Sigmoid colon (tissue), 7 donors: ENCODE data around the gene CHCHD6. TPM values are rescaled to one million over a fixed set of nuclear protein-coding genes. Genes with fewer than 3 reads are reported as not detected.

Source experiments
- DNase-seq: peaks from one replicate; pipeline ENCODE4 v3.0.0-alpha.2; 2019
- H3K27ac ChIP-seq, 4 donors: fragments of 200-600 bp; sonication (generic); one replicate each; pipeline ENCODE4 v1.5.1; 2016 to 2019; ENCODE audit warnings: mild to moderate bottlenecking in 1 of 4
- H3K27me3 ChIP-seq, 3 donors: fragments of 200-600 bp; sonication (generic); one replicate each; pipeline ENCODE4 v1.5.1; 2019; ENCODE audit warnings: mild to moderate bottlenecking in 1 of 3
- H3K36me3 ChIP-seq, 4 donors: fragments of 200-600 bp; sonication (generic); one replicate each; pipeline ENCODE4 v1.5.1; 2016 to 2019
- H3K4me1 ChIP-seq, 4 donors: fragments of 200-600 bp; sonication (generic); one replicate each; pipeline ENCODE4 v1.5.1; 2017 to 2019
- H3K4me3 ChIP-seq, 4 donors: fragments of 200-600 bp; sonication (generic); one replicate each; pipeline ENCODE4 v1.5.1; 2017 to 2019; ENCODE audit warnings: mild to moderate bottlenecking in 2 of 4, moderate library complexity in 1 of 4
- H3K9me3 ChIP-seq, 4 donors: fragments of 200-600 bp in 3 of 4; sonication (generic) in 3 of 4; one replicate each; pipeline versions ENCODE4 v1.5.1 to v1.6.1; 2013 to 2019
- EP300 ChIP-seq, 4 donors: sonication (generic); formaldehyde crosslinking; IDR thresholded peaks; one replicate each; pipeline ENCODE4 v1.6.1; 2017; ENCODE audit warnings: antibody characterized with exemption in 4 of 4
- POLR2A ChIP-seq, 2 donors: fragments of 450-650 bp; IDR thresholded peaks; one replicate each; pipeline ENCODE4 v1.6.1; 2016; ENCODE audit warnings: antibody characterized with exemption in 2 of 2, mild to moderate bottlenecking in 2 of 2, moderate library complexity in 2 of 2
- POLR2AphosphoS5 ChIP-seq, 4 donors: sonication (generic); formaldehyde crosslinking; IDR thresholded peaks; one replicate each; pipeline ENCODE4 v1.6.1; 2017; ENCODE audit warnings: antibody characterized with exemption in 4 of 4
- WGBS, 2 donors: extraction: QIAGEN DNeasy Blood & Tissue Kit; methylation state at CpG; one replicate each; pipeline ENCODE4 v1.1.7; 2013; 5-methylcytosine and 5-hydroxymethylcytosine counted together
- intact Hi-C: fragments of 100-400 bp; cut with DNase I; formaldehyde crosslinking; loops from one replicate; pipeline ENCODE4 v1.15.1; 2023
- polyA plus RNA-seq, 3 donors: library from polyadenylated mRNA; stranded (reverse); fragments of 200-250 nt; gene quantifications; one replicate each; pipeline ENCODE4 v1.2.3, GENCODE V29; 2013
- total RNA-seq, 4 donors: library from RNA; depleted of rRNA; stranded (reverse); fragments of >200 nt; gene quantifications; one replicate each; pipeline ENCODE4 v1.1.0, GENCODE V29; 2016
- TF ChIP-seq, protein P1 (sequence below), 4 experiments: fragments of 450-650 bp in 3 of 4; fragments of 200-600 bp in 1 of 4; IDR thresholded peaks; one replicate each; pipeline ENCODE4 v1.5.1; 2016 to 2019; ENCODE audit warnings: antibody characterized with exemption in 4 of 4, mild to moderate bottlenecking in 3 of 4, moderate library complexity in 2 of 4
- donor health status: healthy with polysubstance abuse.
- donor health status: Bipolar disorder and iron deficiency.
- donor health status: healthy.

Gene CHCHD6
- total and polyA plus RNA-seq, 7 donors: 8.0 to 20.9 (median 14.4) TPM

GRCh38 chr3:127004641-127005397 is 300.8 kb downstream of the CHCHD6 start:
- WGBS, 2 donors: 95 to 97% methylated on average over 32 of the region's 32 CpGs
- Histone ChIP-seq H3K4me3 (no peak overlapping the region), H3K27me3 (no peaks in the 10 kb centered on the region), H3K36me3 (peaks cover 0 to 10% (median 5%) of the 10 kb centered on the region in 4 donors), H3K27ac (no peak overlapping the region), H3K9me3 (no peaks in the 10 kb centered on the region), H3K4me1 (peaks cover 0 to 28% (median 16%) of the 10 kb centered on the region in 4 donors)
- no peak for DNase-seq
- intact Hi-C loops: loop anchor here (5.0 kb wide), 1 partner anchor 253 kb away; no protein-coding TSS in a partner anchor
- no peak for TF ChIP-seq POLR2A (IDR thresholded peaks at IDR 0.05)
- no peak for TF ChIP-seq POLR2AphosphoS5 (IDR thresholded peaks at IDR 0.05)
- TF ChIP-seq, protein P1, sequence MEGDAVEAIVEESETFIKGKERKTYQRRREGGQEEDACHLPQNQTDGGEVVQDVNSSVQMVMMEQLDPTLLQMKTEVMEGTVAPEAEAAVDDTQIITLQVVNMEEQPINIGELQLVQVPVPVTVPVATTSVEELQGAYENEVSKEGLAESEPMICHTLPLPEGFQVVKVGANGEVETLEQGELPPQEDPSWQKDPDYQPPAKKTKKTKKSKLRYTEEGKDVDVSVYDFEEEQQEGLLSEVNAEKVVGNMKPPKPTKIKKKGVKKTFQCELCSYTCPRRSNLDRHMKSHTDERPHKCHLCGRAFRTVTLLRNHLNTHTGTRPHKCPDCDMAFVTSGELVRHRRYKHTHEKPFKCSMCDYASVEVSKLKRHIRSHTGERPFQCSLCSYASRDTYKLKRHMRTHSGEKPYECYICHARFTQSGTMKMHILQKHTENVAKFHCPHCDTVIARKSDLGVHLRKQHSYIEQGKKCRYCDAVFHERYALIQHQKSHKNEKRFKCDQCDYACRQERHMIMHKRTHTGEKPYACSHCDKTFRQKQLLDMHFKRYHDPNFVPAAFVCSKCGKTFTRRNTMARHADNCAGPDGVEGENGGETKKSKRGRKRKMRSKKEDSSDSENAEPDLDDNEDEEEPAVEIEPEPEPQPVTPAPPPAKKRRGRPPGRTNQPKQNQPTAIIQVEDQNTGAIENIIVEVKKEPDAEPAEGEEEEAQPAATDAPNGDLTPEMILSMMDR (IDR thresholded peaks at IDR 0.05): no peak
- no peak for TF ChIP-seq EP300 (IDR thresholded peaks at IDR 0.05)

DNA sequence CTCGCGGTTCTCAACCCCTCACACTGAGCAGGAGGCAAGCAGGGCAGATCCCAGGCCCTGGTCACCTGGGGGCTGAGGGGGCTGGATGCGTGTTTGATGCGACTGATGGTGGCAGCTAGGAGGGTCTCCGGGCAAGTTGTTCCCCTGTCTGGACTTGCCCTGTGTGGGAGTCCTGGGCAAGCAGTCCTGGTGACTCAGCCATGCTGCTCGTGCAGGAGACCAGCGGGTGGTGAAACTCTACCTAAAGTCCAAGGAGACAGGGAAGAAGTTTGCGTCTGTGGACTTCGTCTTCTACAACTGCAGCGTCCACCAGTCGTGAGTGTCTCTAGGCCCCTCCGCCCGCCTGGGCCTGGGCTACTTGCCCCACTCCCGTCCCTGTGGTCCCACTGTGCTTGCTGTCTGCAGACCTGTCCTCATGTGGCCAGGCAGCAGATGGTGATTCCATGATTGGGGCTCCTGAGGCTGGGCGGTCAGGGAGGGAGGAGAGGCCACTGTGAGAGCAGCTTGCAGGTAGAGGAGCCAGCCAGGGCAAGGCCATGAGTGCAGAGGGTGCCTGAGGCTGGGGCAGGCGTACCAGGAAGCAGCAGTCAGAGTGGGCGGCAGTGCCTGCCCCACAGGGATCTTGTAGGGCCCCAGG is 301.9 kb downstream of the CHCHD6 start:
- Histone ChIP-seq H3K4me1 (peaks cover 0 to 24% (median 16%) of the 10 kb centered on the region in 4 donors), H3K9me3 (no peaks in the 10 kb centered on the region), H3K27ac (no peak overlapping the region), H3K36me3 (peaks cover 0 to 10% (median 5%) of the 10 kb centered on the region in 4 donors), H3K4me3 (no peak overlapping the region), H3K27me3 (no peaks in the 10 kb centered on the region)
- intact Hi-C loops: no loop called here
- TF ChIP-seq, protein P1 (IDR thresholded peaks at IDR 0.05): no peak
- no peak for TF ChIP-seq EP300 (IDR thresholded peaks at IDR 0.05)
- no peak for TF ChIP-seq POLR2A (IDR thresholded peaks at IDR 0.05)
- TF ChIP-seq POLR2AphosphoS5 (IDR thresholded peaks at IDR 0.05): no peak
- DNase-seq: no peak
- 93 to 96% methylated on average over 17 of the region's 17 CpGs for WGBS, 2 donors

- Histone ChIP-seq H3K36me3 (peaks cover 0 to 13% (median 9%) of the 10 kb centered on the region in 4 donors), H3K27ac (no peak overlapping the region), H3K9me3 (no peaks in the 10 kb centered on the region), H3K27me3 (no peaks in the 10 kb centered on the region), H3K4me3 (no peak overlapping the region), H3K4me1 (peaks cover 0 to 15% (median 10%) of the 10 kb centered on the region in 4 donors)
- intact Hi-C loops: no loop called here
- TF ChIP-seq, protein P1 (IDR thresholded peaks at IDR 0.05): no peak
- TF ChIP-seq POLR2A (IDR thresholded peaks at IDR 0.05): no peak
- DNase-seq: no peak
- WGBS, 2 donors: 87 to 89% methylated on average over 8 of the region's 8 CpGs
Observed at GRCh38 chr3:127006781-127007436, 302.9 kb downstream of the CHCHD6 start.

DNA sequence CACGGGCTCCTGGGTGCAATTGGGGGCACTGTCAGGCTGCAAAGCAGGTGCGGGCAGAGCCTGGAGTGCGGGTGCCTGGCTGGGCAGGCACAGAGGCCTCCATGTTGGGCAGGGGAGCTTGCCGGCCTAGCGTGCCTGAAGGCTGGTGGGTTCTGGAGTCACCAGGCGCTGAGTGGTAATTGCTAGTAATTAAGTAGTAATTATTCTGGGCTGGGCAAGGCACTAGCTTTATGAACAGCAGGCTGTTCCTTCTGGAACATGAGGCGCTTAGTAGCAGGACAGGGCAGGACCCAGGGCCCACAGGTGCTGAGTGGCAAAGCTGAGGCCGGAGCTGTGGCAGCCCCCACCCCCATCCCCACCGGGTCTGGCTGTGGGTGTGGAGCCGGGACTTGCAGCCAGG is 304.2 kb downstream of the CHCHD6 start:
- WGBS, 2 donors: 85 to 91% methylated on average over 10 of the region's 10 CpGs
- H3K27ac ChIP-seq: no peak overlapping the region
- no peaks in the 10 kb centered on the region for H3K9me3 ChIP-seq
- no peak overlapping the region for H3K4me3 ChIP-seq
- TF ChIP-seq POLR2A (IDR thresholded peaks at IDR 0.05) (no peak), POLR2AphosphoS5 (IDR thresholded peaks at IDR 0.05) (no peak), EP300 (IDR thresholded peaks at IDR 0.05) (no peak)
- TF ChIP-seq, protein P1 (IDR thresholded peaks at IDR 0.05): no peak
- peaks cover 3 to 24% (median 18%) of the 10 kb centered on the region in 4 donors for H3K36me3 ChIP-seq
- H3K4me1 ChIP-seq: peaks cover 0 to 1% (median 0%) of the 10 kb centered on the region in 4 donors
- DNase-seq: no peak
- no peaks in the 10 kb centered on the region for H3K27me3 ChIP-seq
- intact Hi-C loops: no loop called here
